ENCODE data around the gene ARL16. TPM values are rescaled to one million over a fixed set of nuclear protein-coding genes. Genes with fewer than 3 reads are reported as not detected.

ARL16 gene
- total and polyA plus RNA-seq, 2 experiments from 2014 or later, result 40.4 to 54.9 TPM

- DNase-seq (ENCODE audit: low spot score), result no peak
- H2AFZ ChIP-seq, result no peak overlapping the region
- no peak overlapping the region for H3K27ac Mint-ChIP-seq
Observed at GRCh38 chr17:81656835-81657234, 26.8 kb downstream of the ARL16 start.

More at GRCh38 chr17:81656835-81657234, 26.8 kb downstream of the ARL16 start:
- H3K36me3 ChIP-seq (ENCODE audit: insufficient read depth), result no peaks in the 10 kb centered on the region
- ATAC-seq, result no peak
- H3K4me1 Mint-ChIP-seq, result peaks cover 8% of the 10 kb centered on the region
- no peaks in the 10 kb centered on the region for H3K9me3 Mint-ChIP-seq
- TF ChIP-seq JUNB (IDR thresholded peaks at IDR 0.05; ENCODE audit: unreplicated experiment) (no peak), EZH2 (IDR thresholded peaks at IDR 0.05; ENCODE audit: low read depth, unreplicated experiment) (no peak), NANOG (IDR thresholded peaks at IDR 0.05; ENCODE audit: borderline replicate concordance) (no peak), ZNF462 (CRISPR knock-in tag; IDR thresholded peaks at IDR 0.05) (no peak), EZH2phosphoT487 (IDR thresholded peaks at IDR 0.05; ENCODE audit: unreplicated experiment) (no peak)
- peaks cover 13% of the 10 kb centered on the region for H3K4me1 ChIP-seq (ENCODE audit: insufficient read depth)
- H3K36me3 Mint-ChIP-seq (ENCODE audit: low read depth), result no peaks in the 10 kb centered on the region
- H3K4me2 ChIP-seq, result no peak overlapping the region
- peaks cover 13% of the 10 kb centered on the region for H3K27me3 Mint-ChIP-seq (ENCODE audit: insufficient read depth, low read depth, poor library complexity)
- H3K79me2 ChIP-seq (replicated peaks; ENCODE audit: insufficient read depth), result no peaks in the 10 kb centered on the region
- no peaks in the 10 kb centered on the region for H3K9me2 ChIP-seq (ENCODE audit: insufficient read depth)
- no peak overlapping the region for H3K27ac ChIP-seq (ENCODE audit: low read depth)
- H3K27me3 ChIP-seq (ENCODE audit: insufficient read depth), result no peaks in the 10 kb centered on the region
- no peak overlapping the region for H3K4me3 Mint-ChIP-seq
- H3K4me3 ChIP-seq, result no peak overlapping the region
- H3F3A ChIP-seq (replicated peaks; ENCODE audit: low read depth), result no peaks in the 10 kb centered on the region
- no peaks in the 10 kb centered on the region for H4K20me1 ChIP-seq (replicated peaks; ENCODE audit: insufficient read depth)

Data from GM23338 (cell line).